IMR-90 (cell line): ENCODE data around the gene LMBR1L. TPM values are rescaled to one million over a fixed set of nuclear protein-coding genes. Genes with fewer than 3 reads are reported as not detected.
A peak's percentile ranks its signal among the peaks of the same experiment; 100 is the strongest.

Experiments
- ATAC-seq: fragments of 200-7000 bp; cut with Tn5 transposase; 2 replicates; pipeline ENCODE4 v1.9.1; 2020; ENCODE audit warnings: low read depth, mild to moderate bottlenecking, moderate library complexity
- BruUV-seq: library from RNA; stranded (reverse); fragments of 400-500 nt; replicated peaks from 2 replicates; lab custom pipeline; 2021; lab: Mats Ljungman, UMichigan
- CTCF ChIA-PET: fragments of 300-600 bp; formaldehyde crosslinking; extraction: SDS; loops from one replicate; lab custom pipeline; 2021; ENCODE audit warnings: antibody characterized with exemption; lab: Yijun Ruan, JAX
- POLR2A ChIA-PET: fragments of 300-600 bp; sonication (Branson Sonifier 250); formaldehyde crosslinking; loops from one replicate; lab custom pipeline; 2022; ENCODE audit warnings: antibody characterized with exemption; ENCODE audit not compliant: unreplicated experiment; lab: Charles Lee
- DNase-seq: peaks from one replicate; pipeline ENCODE4 v3.0.0; 2013
- H2AFZ ChIP-seq: replicated peaks from 2 replicates; pipeline ENCODE3; 2013; ENCODE audit warnings: low read length, mild to moderate bottlenecking; ENCODE audit not compliant: poor library complexity
- H2AK5ac ChIP-seq: 2 replicates; pipeline ENCODE4 v1.6.1; 2013; ENCODE audit warnings: low read depth, low read length, inconsistent platforms
- H2AK9ac ChIP-seq: replicated peaks from 2 replicates; pipeline ENCODE3; 2013; ENCODE audit warnings: mild to moderate bottlenecking, low read depth, low read length, moderate library complexity; ENCODE audit not compliant: poor library complexity
- H2BK120ac ChIP-seq: 2 replicates; pipeline ENCODE4 v1.6.1; 2013; ENCODE audit warnings: low read depth, low read length, inconsistent platforms
- H2BK15ac ChIP-seq: 3 replicates; pipeline ENCODE4 v1.6.1; 2013; ENCODE audit warnings: low read depth, low read length, inconsistent platforms
- H2BK20ac ChIP-seq: 2 replicates; pipeline ENCODE4 v1.6.1; 2013; ENCODE audit warnings: low read depth, mild to moderate bottlenecking, inconsistent platforms, low read length, moderate library complexity
- H2BK5ac ChIP-seq: 2 replicates; pipeline ENCODE4 v1.6.1; 2013; ENCODE audit warnings: mild to moderate bottlenecking, low read depth, low read length, inconsistent platforms; ENCODE audit not compliant: poor library complexity, severe bottlenecking
- H3K14ac ChIP-seq: replicated peaks from 2 replicates; pipeline ENCODE4 v1.6.1; 2013; ENCODE audit warnings: low read depth, low read length, inconsistent platforms
- H3K18ac ChIP-seq: 2 replicates; pipeline ENCODE4 v1.6.1; 2013; ENCODE audit warnings: low read depth, low read length, control low read depth
- H3K23ac ChIP-seq: 2 replicates; pipeline ENCODE4 v1.6.1; 2013; ENCODE audit warnings: low read depth, low read length, inconsistent platforms
- H3K27ac ChIP-seq: 2 replicates; pipeline ENCODE4 v1.5.1; 2013; ENCODE audit warnings: mild to moderate bottlenecking, control low read depth, low read length; ENCODE audit not compliant: insufficient read depth
- H3K27me3 ChIP-seq: 2 replicates; pipeline ENCODE4 v1.6.1; 2013; ENCODE audit warnings: low read length; ENCODE audit not compliant: control insufficient read depth, insufficient read depth
- H3K36me3 ChIP-seq: 2 replicates; pipeline ENCODE4 v1.6.1; 2013; ENCODE audit warnings: low read length, mixed read lengths; ENCODE audit not compliant: control insufficient read depth, insufficient read depth
- H3K4ac ChIP-seq: 2 replicates; pipeline ENCODE4 v1.6.1; 2013; ENCODE audit warnings: low read depth, low read length, inconsistent platforms
- H3K4me1 ChIP-seq: 2 replicates; pipeline ENCODE4 v1.6.1; 2013; ENCODE audit warnings: low read length, mixed read lengths; ENCODE audit not compliant: control insufficient read depth, insufficient read depth
- H3K4me2 ChIP-seq: 2 replicates; pipeline ENCODE4 v1.6.1; 2013; ENCODE audit warnings: low read depth, mild to moderate bottlenecking, control low read depth, low read length, moderate library complexity
- H3K4me3 ChIP-seq: 2 replicates; pipeline ENCODE4 v1.5.1; 2013; ENCODE audit warnings: low read depth, mild to moderate bottlenecking, control low read depth, low read length, moderate library complexity; ENCODE audit not compliant: insufficient read depth
- H3K56ac ChIP-seq: 2 replicates; pipeline ENCODE4 v1.6.1; 2013; ENCODE audit warnings: low read length, inconsistent platforms; ENCODE audit not compliant: insufficient read depth; ENCODE audit errors: extremely low read depth
- H3K79me1 ChIP-seq, 2 experiments: 2 replicates each; pipeline ENCODE4 v1.6.1; 2013; ENCODE audit warnings: low read length in 2 of 2, inconsistent platforms in 1 of 2, low read depth in 1 of 2
- H3K9ac ChIP-seq: 2 replicates; pipeline ENCODE4 v1.6.1; 2013; ENCODE audit warnings: low read depth, low read length, control low read depth
- H3K9me1 ChIP-seq: 2 replicates; pipeline ENCODE4 v1.6.1; 2013; ENCODE audit warnings: low read length, inconsistent platforms; ENCODE audit not compliant: insufficient read depth
- H3K9me3 ChIP-seq: 2 replicates; pipeline ENCODE4 v1.6.1; 2013; ENCODE audit warnings: low read length; ENCODE audit not compliant: control insufficient read depth, insufficient read depth
- H4K20me1 ChIP-seq: 2 replicates; pipeline ENCODE4 v1.6.1; 2013; ENCODE audit warnings: low read length, inconsistent platforms; ENCODE audit not compliant: insufficient read depth
- H4K5ac ChIP-seq: 2 replicates; pipeline ENCODE4 v1.6.1; 2013; ENCODE audit warnings: mild to moderate bottlenecking, low read depth, low read length, control low read depth
- H4K8ac ChIP-seq, 2 experiments: 2 replicates each; pipeline ENCODE4 v1.6.1; 2013; ENCODE audit warnings: low read depth in 2 of 2, low read length in 2 of 2, control low read depth in 1 of 2, inconsistent platforms in 1 of 2
- H4K91ac ChIP-seq: 2 replicates; pipeline ENCODE4 v1.6.1; 2013; ENCODE audit warnings: low read depth, low read length, inconsistent platforms; ENCODE audit not compliant: insufficient read depth
- CTCF ChIP-seq: conservative IDR thresholded peaks from 2 replicates; pipeline ENCODE4 v1.5.1; 2012; ENCODE audit warnings: mild to moderate bottlenecking, low read depth, low read length, improper control_type of control experiment
- MAZ ChIP-seq: IDR thresholded peaks from 2 replicates; pipeline ENCODE4 v1.6.1; 2012; ENCODE audit warnings: low read depth, mild to moderate bottlenecking, low read length, improper control_type of control experiment, moderate library complexity, borderline replicate concordance
- MXI1 ChIP-seq: IDR thresholded peaks from 2 replicates; pipeline ENCODE4 v1.6.1; 2012; ENCODE audit warnings: low read depth, mild to moderate bottlenecking, low read length, moderate library complexity, borderline replicate concordance
- RAD21 ChIP-seq: IDR thresholded peaks from 2 replicates; pipeline ENCODE4 v1.6.1; 2012; ENCODE audit warnings: low read length, improper control_type of control experiment
- SMC3 ChIP-seq: fragments of 150-350 bp; IDR thresholded peaks from 2 replicates; pipeline ENCODE4 v1.6.1; 2016; ENCODE audit warnings: low read depth, mild to moderate bottlenecking, antibody characterized with exemption, low read length, moderate library complexity
- WGBS, 2 experiments: methylation state at CpG; one replicate each; pipeline versions ENCODE4 v1.1.5 to v1.1.7; 2013; ENCODE audit warnings: missing lambda C conversion rate in 2 of 2; ENCODE audit not compliant: insufficient read length in 1 of 2; ENCODE audit errors: extremely low coverage in 2 of 2; 5-methylcytosine and 5-hydroxymethylcytosine counted together
- dilution Hi-C: fragments of 300-500 bp; cut with HindIII; formaldehyde crosslinking; loops from one replicate; pipeline ENCODE4 v1.14.3; 2018; ENCODE audit warnings: low sequenced_read_pairs; ENCODE audit not compliant: unreplicated experiment
- in situ Hi-C: fragments of 300-500 bp; cut with MboI; formaldehyde crosslinking; loops from 3 replicates; pipeline ENCODE4 v1.14.3; 2019; ENCODE audit warnings: low sequenced_read_pairs, inconsistent platforms, mixed read lengths
- intact Hi-C: fragments of 100-400 bp; cut with micrococcal nuclease; formaldehyde crosslinking; loops from 2 replicates; pipeline ENCODE4 v1.10.0; 2022
- polyA plus RNA-seq, 3 experiments: library from polyadenylated mRNA; depleted of rRNA; stranded (reverse); fragments of >200 nt; gene quantifications; 2 replicates each; pipeline ENCODE4 v1.2.3, GENCODE V29; 2012; ENCODE audit warnings: low replicate concordance in 1 of 3
- total RNA-seq: library from RNA; depleted of rRNA; stranded (reverse); fragments of >200 nt; gene quantifications from 2 replicates; pipeline ENCODE4 v1.2.3, GENCODE V29; 2012

The LMBR1L gene
- total and polyA plus RNA-seq, 2 of the 4 experiments (the other 2 are of a cell fraction), result 33.0 to 44.6 TPM

GRCh38 chr12:49088150-49088931, 22.3 kb downstream of the LMBR1L start:
- no TSS peak for BruUV-seq
- ATAC-seq, result peak; percentile 92
- Histone ChIP-seq H3K18ac (no peak overlapping the region), H3K27ac (no peak overlapping the region), H4K8ac (no peak overlapping the region), H3K27me3 (peaks cover 15% of the 10 kb centered on the region; the same call in 1 of the 2 replicates), H3K56ac (no peak overlapping the region), H2BK15ac (no peak overlapping the region), H2AK5ac (no peak overlapping the region; the same call in 1 of the 2 replicates), H3K4me3 (no peak overlapping the region), H3K14ac (no peak overlapping the region), H2BK120ac (no peak overlapping the region), H3K79me1 (0 out of 4 replicates have a peak, but pooled peaks cover 0 to 3% of the 10 kb centered on the region in 2 experiments), H4K91ac (no peak overlapping the region), H3K36me3 (no peaks in the 10 kb centered on the region), H3K9ac (0 out of 2 replicates have a peak overlapping the region, but pooled peaks have one; percentile 10), H3K4me1 (peaks cover 9% of the 10 kb centered on the region), H4K20me1 (no peaks in the 10 kb centered on the region; the same call in 1 of the 2 replicates), H2AFZ (peak overlapping the region; percentile 92), H3K4me2 (peak overlapping the region; percentile 72), H2BK5ac (no peak overlapping the region), H2AK9ac (peak overlapping the region; percentile 25), H3K9me1 (peaks cover 2% of the 10 kb centered on the region; the same call in 1 of the 2 replicates), H3K4ac (no peak overlapping the region), H4K5ac (no peak overlapping the region), H3K9me3 (no peaks in the 10 kb centered on the region), H2BK20ac (peak overlapping the region; percentile 33), H3K23ac (peak overlapping the region; percentile 45; the same call in 1 of the 2 replicates)
- dilution Hi-C loops, result no loop called here
- ChIA-PET POLR2A (interaction anchor here (0.5 to 0.6 kb wide), 2 partner anchors 36 to 38 kb away, joined by 4 read pairs; no protein-coding TSS in a partner anchor), CTCF (interaction anchor here (0.6 to 3.7 kb wide), 15 partner anchors 10 to 156 kb away, joined by 3 to 16 read pairs (median 3); partner anchors contain the start of gene RHEBL1)
- DNase-seq, result peak; percentile 94
- TF ChIP-seq CTCF (peak; percentile 90), MAZ (no peak), SMC3 (peak; percentile 74), MXI1 (no peak), RAD21 (peak; percentile 75)
- no CpG with 5 or more reads among the region's 18 CpGs for WGBS, 2 experiments
- intact Hi-C loops, result loop anchor here (1.0 to 10.0 kb wide), 4 partner anchors 24 to 147 kb away; partner anchors contain the start of gene TUBA1A
- in situ Hi-C loops, result no loop called here
